Measurements from ENCODE around the gene CACNA2D3. TPM values are rescaled to one million over a fixed set of nuclear protein-coding genes. Genes with fewer than 3 reads are reported as not detected.

The CACNA2D3 gene
- polyA plus RNA-seq, 1 donor from 2014 or later: 26.2 TPM

DNA sequence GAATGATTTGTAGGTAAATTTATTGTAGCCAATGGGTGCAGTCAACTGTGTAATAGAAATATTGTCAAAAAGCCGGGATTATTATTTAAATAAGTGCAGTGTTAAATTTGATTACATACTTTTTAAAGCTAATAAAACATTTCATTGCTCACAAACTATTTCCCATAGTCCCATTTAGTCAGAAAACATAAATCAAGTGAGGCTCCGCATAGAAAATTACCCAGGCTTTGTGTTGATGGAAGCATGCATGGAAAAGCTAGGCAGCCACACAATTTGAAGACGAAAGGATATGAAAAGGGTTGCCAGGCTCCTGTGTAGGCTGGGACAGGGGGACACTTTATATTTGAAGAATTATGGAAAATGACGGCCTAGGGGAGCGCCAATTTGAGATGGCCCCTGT is 723.2 kb downstream of the CACNA2D3 start:
- no peaks in the 10 kb centered on the region for H3K36me3 ChIP-seq (ENCODE audit: insufficient read depth, low read length)
- H3K9me2 ChIP-seq (ENCODE audit: insufficient read depth, low read length): no peaks in the 10 kb centered on the region
- peak overlapping the region; percentile 16 for H3K27ac ChIP-seq (ENCODE audit: low read length)

DNA sequence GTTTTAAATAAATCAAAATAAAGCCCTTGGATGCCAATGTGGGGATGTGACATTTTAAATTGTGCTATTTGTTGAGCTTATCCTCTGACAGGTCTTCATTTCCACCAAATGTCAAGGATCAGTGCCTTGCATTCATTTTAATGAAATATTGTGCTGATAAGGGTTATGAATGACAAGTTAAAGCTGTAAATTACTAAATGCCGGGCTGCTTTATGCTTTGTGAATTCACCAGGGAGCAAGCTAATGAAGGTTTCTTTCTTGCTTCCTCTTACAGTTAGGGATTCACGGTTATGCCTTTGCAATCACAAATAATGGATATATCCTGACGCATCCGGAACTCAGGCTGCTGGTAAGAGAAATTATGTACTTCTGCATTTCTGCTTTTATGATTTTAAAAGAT is 723.8 kb downstream of the CACNA2D3 start:
- Histone ChIP-seq H4K20me1 (ENCODE audit: insufficient read depth) (no peaks in the 10 kb centered on the region), H3K9me3 (ENCODE audit: low read length) (no peaks in the 10 kb centered on the region), H3K36me3 (ENCODE audit: insufficient read depth, low read length) (no peaks in the 10 kb centered on the region), H3K79me2 (replicated peaks; ENCODE audit: insufficient read depth, low read length) (no peaks in the 10 kb centered on the region), H3F3A (ENCODE audit: insufficient read depth, low read length, poor library complexity, severe bottlenecking) (peaks cover 2% of the 10 kb centered on the region), H3K27ac (ENCODE audit: low read length) (peak overlapping the region; percentile 38), H2AFZ (ENCODE audit: low read depth, low read length) (no peak overlapping the region), H3K4me2 (ENCODE audit: low read length) (peak overlapping the region; percentile 37), H3K4me3 (ENCODE audit: low read length) (no peak overlapping the region), H3K9me2 (ENCODE audit: insufficient read depth, low read length) (no peaks in the 10 kb centered on the region), H3K27me3 (ENCODE audit: insufficient read depth, low read depth, low read length) (peaks cover 11% of the 10 kb centered on the region), H3K9ac (ENCODE audit: low read length) (no peak overlapping the region)
- TF ChIP-seq SMC3 (conservative IDR thresholded peaks at IDR 0.05; ENCODE audit: poor library complexity): no peak
- no peak for TF ChIP-seq RAD21 (conservative IDR thresholded peaks at IDR 0.05)
- TF ChIP-seq TAF1 (IDR thresholded peaks at IDR 0.05; ENCODE audit: low read depth): no peak
- TF ChIP-seq POLR2AphosphoS5 (IDR thresholded peaks at IDR 0.05): peak; percentile 99
- TF ChIP-seq, protein P1, sequence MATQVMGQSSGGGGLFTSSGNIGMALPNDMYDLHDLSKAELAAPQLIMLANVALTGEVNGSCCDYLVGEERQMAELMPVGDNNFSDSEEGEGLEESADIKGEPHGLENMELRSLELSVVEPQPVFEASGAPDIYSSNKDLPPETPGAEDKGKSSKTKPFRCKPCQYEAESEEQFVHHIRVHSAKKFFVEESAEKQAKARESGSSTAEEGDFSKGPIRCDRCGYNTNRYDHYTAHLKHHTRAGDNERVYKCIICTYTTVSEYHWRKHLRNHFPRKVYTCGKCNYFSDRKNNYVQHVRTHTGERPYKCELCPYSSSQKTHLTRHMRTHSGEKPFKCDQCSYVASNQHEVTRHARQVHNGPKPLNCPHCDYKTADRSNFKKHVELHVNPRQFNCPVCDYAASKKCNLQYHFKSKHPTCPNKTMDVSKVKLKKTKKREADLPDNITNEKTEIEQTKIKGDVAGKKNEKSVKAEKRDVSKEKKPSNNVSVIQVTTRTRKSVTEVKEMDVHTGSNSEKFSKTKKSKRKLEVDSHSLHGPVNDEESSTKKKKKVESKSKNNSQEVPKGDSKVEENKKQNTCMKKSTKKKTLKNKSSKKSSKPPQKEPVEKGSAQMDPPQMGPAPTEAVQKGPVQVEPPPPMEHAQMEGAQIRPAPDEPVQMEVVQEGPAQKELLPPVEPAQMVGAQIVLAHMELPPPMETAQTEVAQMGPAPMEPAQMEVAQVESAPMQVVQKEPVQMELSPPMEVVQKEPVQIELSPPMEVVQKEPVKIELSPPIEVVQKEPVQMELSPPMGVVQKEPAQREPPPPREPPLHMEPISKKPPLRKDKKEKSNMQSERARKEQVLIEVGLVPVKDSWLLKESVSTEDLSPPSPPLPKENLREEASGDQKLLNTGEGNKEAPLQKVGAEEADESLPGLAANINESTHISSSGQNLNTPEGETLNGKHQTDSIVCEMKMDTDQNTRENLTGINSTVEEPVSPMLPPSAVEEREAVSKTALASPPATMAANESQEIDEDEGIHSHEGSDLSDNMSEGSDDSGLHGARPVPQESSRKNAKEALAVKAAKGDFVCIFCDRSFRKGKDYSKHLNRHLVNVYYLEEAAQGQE (IDR thresholded peaks at IDR 0.05; ENCODE audit: borderline replicate concordance): peak; percentile 50
- TF ChIP-seq EP300 (conservative IDR thresholded peaks at IDR 0.05; ENCODE audit: poor library complexity, severe bottlenecking): peak; percentile 95

More for the DNA sequence above, 723.2 kb downstream of the CACNA2D3 start:
- peaks cover 2% of the 10 kb centered on the region for H3F3A ChIP-seq (ENCODE audit: insufficient read depth, low read length, poor library complexity, severe bottlenecking)
- H2AFZ ChIP-seq (ENCODE audit: low read depth, low read length): no peak overlapping the region
- no peaks in the 10 kb centered on the region for H3K79me2 ChIP-seq (replicated peaks; ENCODE audit: insufficient read depth, low read length)
- peak overlapping the region; percentile 6 for H3K4me2 ChIP-seq (ENCODE audit: low read length)
- peaks cover 11% of the 10 kb centered on the region for H3K27me3 ChIP-seq (ENCODE audit: insufficient read depth, low read depth, low read length)
- peak overlapping the region; percentile 21 for H3K4me3 ChIP-seq (ENCODE audit: low read length)
- H4K20me1 ChIP-seq (ENCODE audit: insufficient read depth): no peaks in the 10 kb centered on the region
- H3K9ac ChIP-seq (ENCODE audit: low read length): no peak overlapping the region
- TF ChIP-seq EP300 (conservative IDR thresholded peaks at IDR 0.05; ENCODE audit: poor library complexity, severe bottlenecking) (no peak), RAD21 (conservative IDR thresholded peaks at IDR 0.05) (no peak), MXI1 (conservative IDR thresholded peaks at IDR 0.05; ENCODE audit: poor library complexity, severe bottlenecking) (no peak), TAF1 (IDR thresholded peaks at IDR 0.05; ENCODE audit: low read depth) (no peak), POLR2AphosphoS5 (IDR thresholded peaks at IDR 0.05) (no peak), SMC3 (conservative IDR thresholded peaks at IDR 0.05; ENCODE audit: poor library complexity) (no peak), EZH2 (IDR thresholded peaks at IDR 0.05; ENCODE audit: borderline replicate concordance, insufficient read depth, low read length, poor library complexity, severe bottlenecking) (no peak)
- TF ChIP-seq, protein P2, sequence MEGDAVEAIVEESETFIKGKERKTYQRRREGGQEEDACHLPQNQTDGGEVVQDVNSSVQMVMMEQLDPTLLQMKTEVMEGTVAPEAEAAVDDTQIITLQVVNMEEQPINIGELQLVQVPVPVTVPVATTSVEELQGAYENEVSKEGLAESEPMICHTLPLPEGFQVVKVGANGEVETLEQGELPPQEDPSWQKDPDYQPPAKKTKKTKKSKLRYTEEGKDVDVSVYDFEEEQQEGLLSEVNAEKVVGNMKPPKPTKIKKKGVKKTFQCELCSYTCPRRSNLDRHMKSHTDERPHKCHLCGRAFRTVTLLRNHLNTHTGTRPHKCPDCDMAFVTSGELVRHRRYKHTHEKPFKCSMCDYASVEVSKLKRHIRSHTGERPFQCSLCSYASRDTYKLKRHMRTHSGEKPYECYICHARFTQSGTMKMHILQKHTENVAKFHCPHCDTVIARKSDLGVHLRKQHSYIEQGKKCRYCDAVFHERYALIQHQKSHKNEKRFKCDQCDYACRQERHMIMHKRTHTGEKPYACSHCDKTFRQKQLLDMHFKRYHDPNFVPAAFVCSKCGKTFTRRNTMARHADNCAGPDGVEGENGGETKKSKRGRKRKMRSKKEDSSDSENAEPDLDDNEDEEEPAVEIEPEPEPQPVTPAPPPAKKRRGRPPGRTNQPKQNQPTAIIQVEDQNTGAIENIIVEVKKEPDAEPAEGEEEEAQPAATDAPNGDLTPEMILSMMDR (IDR thresholded peaks at IDR 0.05; ENCODE audit: poor library complexity, severe bottlenecking): no peak
- TF ChIP-seq, protein P1 (IDR thresholded peaks at IDR 0.05; ENCODE audit: borderline replicate concordance): no peak
- H3K9me3 ChIP-seq (ENCODE audit: low read length): no peaks in the 10 kb centered on the region

Data from neural cell (in vitro differentiated cells).